HepG2 (cell line): ENCODE data around the gene CBR4. TPM values are rescaled to one million over a fixed set of nuclear protein-coding genes. Genes with fewer than 3 reads are reported as not detected.

Experiments
- ATAC-seq: fragments of 200-7000 bp; cut with Tn5 transposase; 3 replicates; pipeline ENCODE4 v1.9.1; 2020; ENCODE audit warnings: mild to moderate bottlenecking, moderate library complexity
- BruUV-seq: library from RNA; stranded (reverse); fragments of 400-500 nt; replicated peaks from 2 replicates; lab custom pipeline; 2021; lab: Mats Ljungman, UMichigan
- CTCF ChIA-PET: fragments of 300-600 bp; formaldehyde crosslinking; extraction: SDS; loops from one replicate; lab custom pipeline; 2021; ENCODE audit warnings: low total read pairs, inconsistent platforms, low intra/inter-chr PET ratio; lab: Yijun Ruan, JAX
- POLR2A ChIA-PET: fragments of 350-600 bp; sonication (Branson Sonifier 250); formaldehyde crosslinking; loops from one replicate; lab custom pipeline; 2020; ENCODE audit warnings: antibody characterized with exemption, inconsistent platforms; lab: Yijun Ruan, JAX
- DNase-seq: peaks from one replicate; pipeline ENCODE4 v3.0.0-alpha.2; 2015; ENCODE audit warnings: low spot score
- FAIRE-seq: peaks from 3 replicates; lab custom pipeline; 2011; peaks lifted over from hg19 to GRCh38; lab: Jason Lieb, UNC
- H2AFZ ChIP-seq: one replicate; pipeline ENCODE4 v1.6.1; 2011; ENCODE audit warnings: low read length, inconsistent platforms
- H3K27ac ChIP-seq: fragments of 300-600 bp; 3 replicates; pipeline ENCODE4 v1.8.0; 2011; ENCODE audit warnings: mixed run types, mild to moderate bottlenecking, mixed read lengths, low read length, inconsistent platforms; ENCODE audit not compliant: insufficient read depth; ENCODE audit errors: extremely low read length
- H3K27me3 ChIP-seq, 2 experiments: fragments of 200-600 bp in 1 of 2; 2 replicates in 1 of 2; 3 replicates in 1 of 2; pipeline versions ENCODE4 v1.6.0 to v1.8.0; 2011; ENCODE audit warnings: low read length in 2 of 2, mild to moderate bottlenecking in 2 of 2, moderate library complexity in 2 of 2, inconsistent platforms in 1 of 2; ENCODE audit not compliant: insufficient read depth in 2 of 2, control insufficient read depth in 1 of 2
- H3K36me3 ChIP-seq, 2 experiments: fragments of 200-600 bp in 1 of 2; replicated peaks in 1 of 2; 2 replicates in 1 of 2; 3 replicates in 1 of 2; pipeline versions ENCODE4 v1.5.1 to v1.8.0; 2011; ENCODE audit warnings: low read length in 2 of 2, inconsistent platforms in 1 of 2; ENCODE audit not compliant: insufficient read depth in 2 of 2, control insufficient read depth in 1 of 2
- H3K4me1 ChIP-seq: 2 replicates; pipeline ENCODE4 v1.5.1; 2012; ENCODE audit warnings: low read length, inconsistent platforms; ENCODE audit not compliant: insufficient read depth
- H3K4me2 ChIP-seq: 2 replicates; pipeline ENCODE4 v1.6.0; 2011; ENCODE audit warnings: low read depth, low read length, inconsistent platforms
- H3K4me3 ChIP-seq, 3 experiments: fragments of 200-600 bp in 1 of 3; sonication (generic), shearing (Covaris generic) in 1 of 3; replicated peaks in 1 of 3; 2 replicates each; pipeline ENCODE4 v1.5.1; 2011 to 2016; ENCODE audit warnings: low read length in 3 of 3, inconsistent platforms in 2 of 3, low read depth in 2 of 3, mild to moderate bottlenecking in 2 of 3, control low read depth in 1 of 3, mixed read lengths in 1 of 3; ENCODE audit not compliant: insufficient read depth in 1 of 3
- H3K79me2 ChIP-seq: one replicate; pipeline ENCODE4 v1.6.1; 2011; ENCODE audit warnings: low read length, inconsistent platforms; ENCODE audit not compliant: insufficient read depth
- H3K9ac ChIP-seq: 2 replicates; pipeline ENCODE4 v1.6.0; 2011; ENCODE audit warnings: mild to moderate bottlenecking, low read depth, low read length, inconsistent platforms; ENCODE audit not compliant: insufficient read depth
- H3K9me3 ChIP-seq: 2 replicates; pipeline ENCODE4 v1.5.1; 2012; ENCODE audit warnings: mild to moderate bottlenecking, low read length
- H4K20me1 ChIP-seq: 2 replicates; pipeline ENCODE4 v1.6.0; 2011; ENCODE audit warnings: inconsistent platforms, mild to moderate bottlenecking, low read length, moderate library complexity; ENCODE audit not compliant: insufficient read depth
- CSRNP2 ChIP-seq: sonication (generic); formaldehyde crosslinking; conservative IDR thresholded peaks from 2 replicates; pipeline ENCODE4 v1.8.0; 2022; ENCODE audit warnings: low read depth, missing genetic modification reagents
- GMEB1 ChIP-seq: sonication (generic); formaldehyde crosslinking; IDR thresholded peaks from 2 replicates; pipeline ENCODE4 v1.5.1; 2020; ENCODE audit warnings: missing genetic modification reagents, mild to moderate bottlenecking, borderline replicate concordance
- GZF1 ChIP-seq: sonication (generic); formaldehyde crosslinking; IDR thresholded peaks from 2 replicates; pipeline ENCODE4 v1.5.1; 2020; ENCODE audit warnings: mild to moderate bottlenecking, missing genetic modification reagents
- HDAC1 ChIP-seq: sonication (generic); formaldehyde crosslinking; IDR thresholded peaks from 2 replicates; pipeline ENCODE4 v1.5.1; 2020; ENCODE audit warnings: mild to moderate bottlenecking, missing genetic modification reagents
- HIVEP1 ChIP-seq: sonication (generic); formaldehyde crosslinking; IDR thresholded peaks from 2 replicates; pipeline ENCODE4 v1.4.0; 2020; ENCODE audit warnings: mild to moderate bottlenecking, missing genetic modification reagents
- IKZF4 ChIP-seq: sonication (generic); formaldehyde crosslinking; IDR thresholded peaks from 2 replicates; pipeline ENCODE4 v1.5.1; 2020; ENCODE audit warnings: borderline replicate concordance, mild to moderate bottlenecking, low read depth, missing genetic modification reagents; ENCODE audit errors: not compliant biosample characterization
- KDM5A ChIP-seq: fragments of 200-600 bp; sonication (generic); IDR thresholded peaks from 2 replicates; pipeline ENCODE4 v1.7.0; 2018; ENCODE audit warnings: antibody characterized with exemption, mild to moderate bottlenecking, low read length, borderline replicate concordance
- SRSF9 ChIP-seq: fragments of 200-400 bp; formaldehyde crosslinking; IDR thresholded peaks from 2 replicates; pipeline ENCODE4 v1.6.1; 2018; ENCODE audit warnings: borderline replicate concordance, mild to moderate bottlenecking, low read depth, low read length; ENCODE audit not compliant: insufficient read depth, poor library complexity, severe bottlenecking
- THAP9 ChIP-seq: sonication (generic); formaldehyde crosslinking; IDR thresholded peaks from 2 replicates; pipeline ENCODE4; 2020; ENCODE audit warnings: missing genetic modification reagents, mild to moderate bottlenecking, borderline replicate concordance
- ZNF788 ChIP-seq: sonication (generic); formaldehyde crosslinking; IDR thresholded peaks from 2 replicates; pipeline ENCODE4 v1.5.0; 2020; ENCODE audit warnings: mild to moderate bottlenecking, missing genetic modification reagents, borderline replicate concordance
- WGBS: methylation state at CpG from one replicate; pipeline ENCODE4 v1.1.6; 2017; ENCODE audit warnings: low lambda C conversion rate; 5-methylcytosine and 5-hydroxymethylcytosine counted together
- in situ Hi-C: cut with HindIII; loops from 2 replicates; pipeline ENCODE4 v1.10.0; 2017; ENCODE audit warnings: low pct_unique_long_range_greater_than_20kb; ENCODE audit not compliant: extremely low pct_ligation_motif_present
- intact Hi-C: fragments of 100-400 bp; cut with micrococcal nuclease; formaldehyde crosslinking; loops from one replicate; pipeline ENCODE4 v1.10.0; 2022; ENCODE audit not compliant: unreplicated experiment
- polyA plus RNA-seq, 8 experiments: library from polyadenylated mRNA; depleted of rRNA in 3 of 8; stranded (reverse) in 7 of 8; unstranded in 1 of 8; fragments of >200 nt; fragmentation: Illumina TruSeq in 4 of 8; extraction: Trizol in 4 of 8; gene quantifications; 2 replicates each; pipeline versions ENCODE4 v1.2.1 to v1.2.3, GENCODE V29; 2011 to 2016; ENCODE audit warnings: low read depth in 4 of 8, missing spikeins in 1 of 8, mixed read lengths in 1 of 8; ENCODE audit not compliant: insufficient read depth in 1 of 8
- total RNA-seq, 5 experiments: library from RNA; depleted of rRNA; stranded (reverse); fragments of >200 nt; fragmentation: Illumina TruSeq; extraction: Trizol; gene quantifications; 2 replicates each; pipeline ENCODE4 v1.2.3, GENCODE V29; 2016; ENCODE audit warnings: low read depth in 1 of 5

The CBR4 gene
- total and polyA plus RNA-seq, 2 of the 13 experiments (the other 11 are each of a cell fraction or from before 2014, with no cell fraction given) = 7.3 to 20.7 TPM

- TF ChIP-seq SRSF9 (no peak), GZF1 (CRISPR knock-in tag) (no peak)
These were observed 20.5 kb upstream of the CBR4 start (continued) for GRCh38 chr4:169030562-169030982.

GRCh38 chr4:169029947-169030346, 19.9 kb upstream of the CBR4 start:
- CTCF ChIA-PET = no interaction called here

More at GRCh38 chr4:169029947-169030346, 19.9 kb upstream of the CBR4 start:
- H3K4me1 ChIP-seq = peaks cover 21% of the 10 kb centered on the region
- FAIRE-seq (no peak), DNase-seq (no peak), ATAC-seq (no peak)
- WGBS = 85% methylated on average over 4 of the region's 4 CpGs
- H3K79me2 ChIP-seq = no peaks in the 10 kb centered on the region
- H3K27ac ChIP-seq = no peak overlapping the region
- H3K36me3 ChIP-seq = no peaks in the 10 kb centered on the region
- H4K20me1 ChIP-seq = no peaks in the 10 kb centered on the region
- POLR2A ChIA-PET = interaction anchor here (0.5 to 3.0 kb wide), 3 partner anchors 14 to 20 kb away, joined by 3 to 12 read pairs (median 5); partner anchors contain the start of gene CBR4
- H3K9me3 ChIP-seq = no peaks in the 10 kb centered on the region
- BruUV-seq = no TSS peak
- intact Hi-C loops (no loop called here), in situ Hi-C loops (no loop called here)
- no peak overlapping the region for H2AFZ ChIP-seq
- no peak overlapping the region for H3K4me3 ChIP-seq
- TF ChIP-seq THAP9 (CRISPR knock-in tag) = no peak
- TF ChIP-seq ZNF788 (CRISPR knock-in tag) = no peak
- no peak for TF ChIP-seq CSRNP2 (CRISPR knock-in tag)
- TF ChIP-seq HIVEP1 (CRISPR knock-in tag) = no peak
- no peak for TF ChIP-seq KDM5A
- TF ChIP-seq GMEB1 (CRISPR knock-in tag) = no peak
- no peak for TF ChIP-seq IKZF4 (CRISPR knock-in tag)
- TF ChIP-seq HDAC1 = no peak
- H3K9ac ChIP-seq = no peak overlapping the region
- no peak overlapping the region for H3K4me2 ChIP-seq
- no peaks in the 10 kb centered on the region for H3K27me3 ChIP-seq
